Measurements from ENCODE around the gene KRTAP5-8.

- TF ChIP-seq CTCF (IDR thresholded peaks at IDR 0.05) (no peak), POLR2A (IDR thresholded peaks at IDR 0.05) (no peak)
These were observed 10.3 kb downstream of the KRTAP5-8 start, which contains the start of gene KRTAP5-9 for GRCh38 chr11:71548120-71548519.

Data from right lobe of liver (tissue), 4 donors.